Glutamatergic neuron (in vitro differentiated cells): ENCODE data around the gene GBX1. TPM values are rescaled to one million over a fixed set of nuclear protein-coding genes. Genes with fewer than 3 reads are reported as not detected.

ENCODE experiments used
- DNase-seq: peaks from one replicate; pipeline ENCODE4 v3.0.0; 2022
- H3K27ac Mint-ChIP-seq: one replicate; pipeline ENCODE4 v1.8.0; 2020; ENCODE audit warnings: mild to moderate bottlenecking, mixed read lengths, inconsistent platforms; ENCODE audit not compliant: unreplicated experiment
- H3K27me3 Mint-ChIP-seq: one replicate; pipeline ENCODE4 v1.8.0; 2020; ENCODE audit warnings: mild to moderate bottlenecking, moderate library complexity, mixed read lengths, inconsistent platforms; ENCODE audit not compliant: unreplicated experiment
- H3K36me3 Mint-ChIP-seq: one replicate; pipeline ENCODE4 v1.8.0; 2020; ENCODE audit warnings: mild to moderate bottlenecking, mixed read lengths, inconsistent platforms; ENCODE audit not compliant: unreplicated experiment
- H3K4me1 Mint-ChIP-seq: one replicate; pipeline ENCODE4 v1.8.0; 2020; ENCODE audit warnings: mild to moderate bottlenecking, low read depth, mixed read lengths, inconsistent platforms; ENCODE audit not compliant: unreplicated experiment
- H3K4me3 Mint-ChIP-seq: one replicate; pipeline ENCODE4 v1.8.0; 2020; ENCODE audit warnings: mild to moderate bottlenecking, mixed read lengths, inconsistent platforms; ENCODE audit not compliant: unreplicated experiment
- H3K9me3 Mint-ChIP-seq: one replicate; pipeline ENCODE4 v1.8.0; 2020; ENCODE audit warnings: mild to moderate bottlenecking, moderate library complexity, mixed read lengths, inconsistent platforms; ENCODE audit not compliant: unreplicated experiment
- CTCF ChIP-seq: fragments of 200-600 bp; sonication (generic); IDR thresholded peaks from one replicate; pipeline ENCODE4 v1.5.0; 2021; ENCODE audit not compliant: partially characterized antibody, unreplicated experiment
- total RNA-seq: library from RNA; stranded (reverse); fragmentation: NEBNext Ultra II Directional; extraction: Animal tissue kit (Norgen Biotek cat#: 25700); gene quantifications from one replicate; pipeline ENCODE4 v1.2.1, GENCODE V29; 2021; ENCODE audit not compliant: unreplicated experiment

GBX1 gene
- total RNA-seq, 1 donor from 2014 or later, result not detected

DNA sequence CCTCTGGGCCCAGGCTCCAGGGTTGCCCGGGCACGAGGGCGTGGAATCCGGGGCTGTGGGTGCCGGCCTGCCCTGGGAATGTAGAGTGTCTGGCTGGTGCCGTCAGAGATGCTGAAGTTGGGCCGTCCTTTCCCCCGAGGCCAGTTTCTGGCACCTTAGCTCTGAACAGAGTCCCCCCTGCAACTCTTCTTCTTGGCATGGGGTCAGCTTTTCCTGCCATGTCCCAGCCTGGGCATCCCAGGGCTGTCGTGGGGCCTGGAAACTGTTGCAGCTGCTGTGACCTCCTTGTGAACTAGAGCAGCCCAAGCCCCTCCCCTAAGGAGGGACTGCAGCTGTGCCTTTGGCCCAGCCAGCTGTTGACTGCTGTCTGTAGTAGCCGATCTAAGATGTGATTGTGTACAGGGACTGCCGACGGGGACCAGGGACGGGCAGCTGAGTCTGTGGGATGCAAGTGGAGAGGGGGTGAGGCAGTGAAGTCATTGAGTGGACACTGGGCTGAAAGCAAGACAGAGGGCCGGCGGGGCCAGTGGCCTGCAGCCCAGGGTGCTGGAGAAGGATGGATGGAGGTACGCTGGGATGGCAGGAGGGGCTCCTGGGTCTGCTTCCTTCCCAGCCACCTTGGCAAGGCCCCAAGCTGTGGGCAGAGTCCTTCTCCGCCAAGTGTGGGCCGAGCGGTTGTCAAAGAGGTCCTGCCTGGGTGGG, 35.8 kb downstream of the GBX1 start:
- TF ChIP-seq CTCF, result no peak

GRCh38 chr7:151131224-151131591, 36.3 kb downstream of the GBX1 start:
- no peaks in the 10 kb centered on the region for H3K36me3 Mint-ChIP-seq
- DNase-seq, result no peak
- H3K4me3 Mint-ChIP-seq, result no peak overlapping the region
- peaks cover 21% of the 10 kb centered on the region for H3K9me3 Mint-ChIP-seq
- no peak for TF ChIP-seq CTCF
- peaks cover 28% of the 10 kb centered on the region for H3K27me3 Mint-ChIP-seq
- no peak overlapping the region for H3K27ac Mint-ChIP-seq
- peaks cover 16% of the 10 kb centered on the region for H3K4me1 Mint-ChIP-seq

More for the DNA sequence above, 35.8 kb downstream of the GBX1 start:
- no peak overlapping the region for H3K4me3 Mint-ChIP-seq
- no peaks in the 10 kb centered on the region for H3K36me3 Mint-ChIP-seq
- no peak overlapping the region for H3K27ac Mint-ChIP-seq
- DNase-seq, result no peak
- H3K9me3 Mint-ChIP-seq, result peaks cover 26% of the 10 kb centered on the region
- peaks cover 30% of the 10 kb centered on the region for H3K27me3 Mint-ChIP-seq
- H3K4me1 Mint-ChIP-seq, result peaks cover 19% of the 10 kb centered on the region

- Mint-ChIP-seq H3K27ac (no peak overlapping the region), H3K9me3 (peaks cover 22% of the 10 kb centered on the region), H3K4me3 (no peak overlapping the region), H3K4me1 (peaks cover 16% of the 10 kb centered on the region), H3K27me3 (peaks cover 29% of the 10 kb centered on the region), H3K36me3 (no peaks in the 10 kb centered on the region)
- TF ChIP-seq CTCF, result no peak
- DNase-seq, result no peak
Measured at GRCh38 chr7:151130741-151131157, 36.7 kb downstream of the GBX1 start.

GRCh38 chr7:151129960-151130591, 37.4 kb downstream of the GBX1 start:
- Mint-ChIP-seq H3K4me3 (no peak overlapping the region), H3K9me3 (peaks cover 21% of the 10 kb centered on the region)

More at GRCh38 chr7:151129960-151130591, 37.4 kb downstream of the GBX1 start:
- peaks cover 17% of the 10 kb centered on the region for H3K4me1 Mint-ChIP-seq
- H3K36me3 Mint-ChIP-seq, result no peaks in the 10 kb centered on the region
- no peak for DNase-seq
- no peak for TF ChIP-seq CTCF
- peaks cover 32% of the 10 kb centered on the region for H3K27me3 Mint-ChIP-seq
- H3K27ac Mint-ChIP-seq, result peak overlapping the region; percentile 12
